ENCODE results near the gene ADO.

- TF ChIP-seq CTCF (IDR thresholded peaks at IDR 0.05): no peak
- no peak for TF ChIP-seq POLR2A (IDR thresholded peaks at IDR 0.05)
These were observed 12.3 kb upstream of the ADO start for GRCh38 chr10:62792261-62792660.
